ENCODE data around the gene SIRT3. TPM values are rescaled to one million over a fixed set of nuclear protein-coding genes. Genes with fewer than 3 reads are reported as not detected.
"Not testable (repeated sequence)": the region's sequence is repeated elsewhere in the genome, so short reads cannot be mapped to it uniquely, and the experiment has no call there.

SIRT3 gene
- total RNA-seq, 1 donor from 2014 or later, result 12.6 TPM

- DNase-seq (ENCODE audit: low spot score in 2 of 2) (no peak), FAIRE-seq (no peak)
Measured at GRCh38 chr11:249062-249461, 12.9 kb upstream of the SIRT3 start.

- DNase-seq (ENCODE audit: low spot score in 2 of 2), result no peak
- no peak for FAIRE-seq
Measured at GRCh38 chr11:244376-244775, 8.2 kb upstream of the SIRT3 start.

- FAIRE-seq (no peak), DNase-seq (ENCODE audit: low spot score in 2 of 2) (no peak)
Measured at GRCh38 chr11:241634-242033, 5.5 kb upstream of the SIRT3 start.

GRCh38 chr11:240315-240714, 4.2 kb upstream of the SIRT3 start:
- FAIRE-seq (no peak), DNase-seq (ENCODE audit: low spot score in 2 of 2) (no peak)

- DNase-seq (ENCODE audit: low spot score in 2 of 2); FAIRE-seq: not testable (repeated sequence)
Measured at GRCh38 chr11:238346-238745, 2.2 kb upstream of the SIRT3 start.

GRCh38 chr11:236774-237767, 929 bp upstream of the SIRT3 start, which contains the start of gene PSMD13:
Gene PSMD13, plus strand, starts transcription at chr11:236976. Its CDS starts 74 bp downstream, at chr11:237050.
- FAIRE-seq, result no peak

GRCh38 chr11:235609-235996, 539 bp downstream of the SIRT3 start:
- FAIRE-seq (no peak), DNase-seq (ENCODE audit: low spot score in 2 of 2) (no peak)

More at GRCh38 chr11:236774-237767, 929 bp upstream of the SIRT3 start, which contains the start of gene PSMD13:
- DNase-seq (ENCODE audit: low spot score in 2 of 2), result peak; percentile 93 to 94

GRCh38 chr11:235180-235579, 962 bp downstream of the SIRT3 start:
- FAIRE-seq, result no peak
- no peak for DNase-seq (ENCODE audit: low spot score in 2 of 2)

- FAIRE-seq (no peak), DNase-seq (ENCODE audit: low spot score in 2 of 2) (no peak)
Measured at GRCh38 chr11:232783-233565, 3.2 kb downstream of the SIRT3 start.

GRCh38 chr11:230431-230830, 5.7 kb downstream of the SIRT3 start:
- no peak for DNase-seq (ENCODE audit: low spot score in 2 of 2)
- no peak for FAIRE-seq

- FAIRE-seq (no peak), DNase-seq (ENCODE audit: low spot score in 2 of 2) (no peak)
Measured at GRCh38 chr11:227824-228379, 8.2 kb downstream of the SIRT3 start.

GRCh38 chr11:225734-226453, 10.2 kb downstream of the SIRT3 start:
- FAIRE-seq (no peak), DNase-seq (ENCODE audit: low spot score in 2 of 2) (no peak)

GRCh38 chr11:224424-224823, 11.7 kb downstream of the SIRT3 start:
- DNase-seq (ENCODE audit: low spot score in 2 of 2), result no peak
- no peak for FAIRE-seq

GRCh38 chr11:223884-224283, 12.3 kb downstream of the SIRT3 start:
- FAIRE-seq (no peak), DNase-seq (ENCODE audit: low spot score in 2 of 2) (no peak)

GRCh38 chr11:223026-223789, 12.9 kb downstream of the SIRT3 start:
- FAIRE-seq, result no peak
- no peak for DNase-seq (ENCODE audit: low spot score in 2 of 2)

- no peak for DNase-seq (ENCODE audit: low spot score in 2 of 2)
Measured at GRCh38 chr11:221998-222789, 13.9 kb downstream of the SIRT3 start.

GRCh38 chr11:221539-221938, 14.6 kb downstream of the SIRT3 start:
- FAIRE-seq, result no peak
- no peak for DNase-seq (ENCODE audit: low spot score in 2 of 2)

More at GRCh38 chr11:221998-222789, 13.9 kb downstream of the SIRT3 start:
- FAIRE-seq, result no peak

GRCh38 chr11:220641-221215, 15.4 kb downstream of the SIRT3 start:
- FAIRE-seq; DNase-seq (ENCODE audit: low spot score in 2 of 2): not testable (repeated sequence)
